Measurements from ENCODE around the gene SRRD.

Gene SRRD

DNA sequence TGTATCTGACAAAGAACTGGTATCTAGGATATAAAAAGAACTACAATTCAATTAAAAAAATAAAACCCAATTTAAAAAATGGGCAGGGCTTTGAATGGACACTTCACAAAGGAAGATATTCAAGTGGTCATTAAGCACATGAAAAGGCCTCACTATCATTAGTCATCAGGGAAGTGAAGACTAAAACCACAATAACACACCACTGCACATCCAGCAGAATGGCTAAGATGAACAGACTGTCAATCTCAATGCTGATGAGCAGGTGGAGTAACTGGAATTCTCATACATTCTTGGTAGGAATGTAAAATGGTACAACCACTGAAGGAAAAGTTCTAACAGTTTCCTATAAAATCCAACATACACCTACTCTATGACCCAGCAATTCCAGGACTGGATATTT is 9.0 kb upstream of the SRRD start:
- DNase-seq (ENCODE audit: low spot score): no peak
- TF ChIP-seq, protein P1, sequence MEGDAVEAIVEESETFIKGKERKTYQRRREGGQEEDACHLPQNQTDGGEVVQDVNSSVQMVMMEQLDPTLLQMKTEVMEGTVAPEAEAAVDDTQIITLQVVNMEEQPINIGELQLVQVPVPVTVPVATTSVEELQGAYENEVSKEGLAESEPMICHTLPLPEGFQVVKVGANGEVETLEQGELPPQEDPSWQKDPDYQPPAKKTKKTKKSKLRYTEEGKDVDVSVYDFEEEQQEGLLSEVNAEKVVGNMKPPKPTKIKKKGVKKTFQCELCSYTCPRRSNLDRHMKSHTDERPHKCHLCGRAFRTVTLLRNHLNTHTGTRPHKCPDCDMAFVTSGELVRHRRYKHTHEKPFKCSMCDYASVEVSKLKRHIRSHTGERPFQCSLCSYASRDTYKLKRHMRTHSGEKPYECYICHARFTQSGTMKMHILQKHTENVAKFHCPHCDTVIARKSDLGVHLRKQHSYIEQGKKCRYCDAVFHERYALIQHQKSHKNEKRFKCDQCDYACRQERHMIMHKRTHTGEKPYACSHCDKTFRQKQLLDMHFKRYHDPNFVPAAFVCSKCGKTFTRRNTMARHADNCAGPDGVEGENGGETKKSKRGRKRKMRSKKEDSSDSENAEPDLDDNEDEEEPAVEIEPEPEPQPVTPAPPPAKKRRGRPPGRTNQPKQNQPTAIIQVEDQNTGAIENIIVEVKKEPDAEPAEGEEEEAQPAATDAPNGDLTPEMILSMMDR (IDR thresholded peaks at IDR 0.05; ENCODE audit: extremely low read depth, insufficient read depth, missing control alignments): no peak
- in situ Hi-C loops (cut with MboI; ENCODE audit: low pct_unique_long_range_greater_than_20kb, low sequenced_read_pairs, unreplicated experiment): no loop called here

DNA sequence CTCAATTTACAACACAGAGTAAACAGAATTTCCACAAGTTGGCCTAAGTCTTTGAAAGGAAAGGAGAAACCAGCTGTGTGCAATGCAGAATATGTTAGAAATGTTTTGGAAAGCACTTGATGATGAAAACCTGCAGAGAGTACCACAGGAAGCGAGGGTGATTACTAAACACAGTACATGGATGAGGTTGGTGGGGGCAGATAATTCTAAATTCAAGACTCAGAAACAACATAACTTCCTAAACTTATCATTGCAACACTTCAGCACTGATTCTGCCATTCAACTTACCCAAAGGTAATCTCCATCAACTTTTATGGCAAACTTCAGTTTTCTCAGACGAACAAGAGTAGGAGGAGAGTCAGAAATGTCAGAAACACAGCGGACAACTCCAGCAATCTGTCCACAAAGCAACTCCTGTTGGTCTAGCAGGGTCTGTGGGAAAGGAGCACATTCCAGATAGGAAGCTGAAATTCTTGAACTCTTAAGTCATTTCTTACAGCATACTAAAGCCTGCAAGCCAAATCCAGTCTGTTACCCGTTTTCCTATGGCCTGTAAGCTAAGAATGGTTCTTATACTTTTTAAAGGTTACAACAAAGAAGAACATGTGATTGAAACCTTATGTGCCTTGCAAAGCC is 6.9 kb upstream of the SRRD start:
- no peak for DNase-seq (ENCODE audit: low spot score)
- TF ChIP-seq, protein P1 (IDR thresholded peaks at IDR 0.05; ENCODE audit: extremely low read depth, insufficient read depth, missing control alignments): no peak
- in situ Hi-C loops (cut with MboI; ENCODE audit: low pct_unique_long_range_greater_than_20kb, low sequenced_read_pairs, unreplicated experiment): no loop called here

DNA sequence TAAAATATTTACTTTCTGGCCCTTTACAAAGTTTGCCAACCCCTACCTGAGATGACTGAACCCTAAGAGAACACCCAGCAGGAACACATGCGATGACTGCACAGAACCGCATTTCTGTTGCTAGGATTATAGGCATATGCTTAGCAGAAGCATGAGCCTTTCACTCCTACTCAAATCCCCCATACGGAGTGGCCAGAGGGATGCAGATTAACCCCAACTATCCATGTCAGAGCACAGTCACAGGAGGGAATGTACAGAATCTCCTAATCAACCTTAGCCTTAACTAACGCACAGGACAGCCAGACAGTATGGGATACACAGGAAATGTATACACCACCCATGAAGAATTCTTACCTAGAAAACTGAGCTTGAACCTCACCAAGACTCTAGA is 6.3 kb upstream of the SRRD start:
- in situ Hi-C loops (cut with MboI; ENCODE audit: low pct_unique_long_range_greater_than_20kb, low sequenced_read_pairs, unreplicated experiment): no loop called here
- DNase-seq (ENCODE audit: low spot score): no peak
- TF ChIP-seq, protein P1 (IDR thresholded peaks at IDR 0.05; ENCODE audit: extremely low read depth, insufficient read depth, missing control alignments): no peak

DNA sequence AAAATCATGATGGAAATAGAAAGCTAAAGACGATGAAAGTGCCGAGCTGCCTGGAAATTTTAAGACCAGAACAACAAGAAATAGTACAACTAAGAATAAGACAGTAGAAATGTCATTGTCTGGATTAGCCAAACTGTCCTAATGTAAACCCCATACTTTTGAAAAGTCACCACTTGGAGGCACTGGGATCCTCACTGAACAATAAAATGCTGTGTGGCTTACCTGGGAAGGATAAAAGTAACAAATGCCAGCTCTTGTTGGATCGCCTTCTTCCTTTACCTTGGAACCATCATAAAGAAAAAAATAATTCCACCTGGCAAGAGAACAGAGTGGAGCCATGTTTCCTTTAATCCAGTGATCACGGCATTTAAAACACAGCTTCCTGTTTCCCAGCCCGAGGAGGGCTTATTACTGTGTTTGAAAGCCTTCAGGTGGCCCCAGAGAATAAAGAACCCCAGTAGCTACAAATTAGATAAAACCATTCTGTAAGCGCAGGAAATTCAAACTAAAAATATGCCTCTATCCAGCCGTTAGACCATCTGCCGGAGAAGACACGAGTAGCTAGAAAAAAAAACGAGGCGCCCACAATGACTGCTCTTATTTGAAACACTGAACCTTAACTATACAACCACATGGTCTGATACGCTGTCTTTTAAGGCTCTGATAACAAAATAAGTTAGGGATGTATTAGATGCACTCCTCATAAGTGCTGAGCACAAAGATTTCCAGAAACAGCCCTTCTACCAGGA is 4.5 kb upstream of the SRRD start:
- in situ Hi-C loops (cut with MboI; ENCODE audit: low pct_unique_long_range_greater_than_20kb, low sequenced_read_pairs, unreplicated experiment): no loop called here

DNA sequence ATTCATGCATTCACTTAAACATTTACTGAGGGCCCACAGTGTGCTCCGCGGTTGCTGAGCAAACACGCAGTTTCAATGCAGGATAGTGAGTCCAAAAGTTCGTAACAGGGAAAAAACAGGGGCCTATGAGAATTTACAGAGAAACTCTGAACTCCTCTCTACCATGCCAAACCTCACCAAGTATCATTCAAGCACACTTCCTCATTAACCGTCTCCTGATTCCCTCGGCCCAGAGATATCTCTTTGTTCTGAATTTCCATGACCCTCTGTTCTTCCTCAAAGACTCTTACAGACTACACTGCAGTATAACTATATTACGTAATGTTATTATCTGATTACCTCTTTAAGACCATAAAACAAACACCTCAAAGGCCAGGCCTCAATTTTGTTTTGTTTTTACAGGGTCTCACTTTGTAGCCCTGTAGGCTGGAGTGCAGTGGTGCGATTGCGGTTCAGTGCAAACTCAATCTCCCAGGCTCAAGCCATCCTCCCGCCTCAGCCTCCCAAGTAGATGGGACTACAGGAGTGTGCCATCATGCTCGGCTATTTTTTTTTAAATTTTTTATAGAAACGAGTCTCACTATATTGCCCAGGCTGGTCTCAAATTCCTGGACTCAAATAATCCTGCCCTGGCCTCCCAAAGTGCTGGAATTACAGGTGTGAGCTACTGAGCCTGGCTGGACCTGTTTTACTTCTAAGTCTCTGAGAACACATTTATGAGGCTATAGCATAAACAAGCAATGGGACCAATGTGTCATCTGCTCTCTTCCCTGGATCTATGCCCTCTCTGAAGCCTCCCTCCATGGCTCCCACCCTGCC is 3.7 kb upstream of the SRRD start:
- TF ChIP-seq, protein P1 (IDR thresholded peaks at IDR 0.05; ENCODE audit: extremely low read depth, insufficient read depth, missing control alignments): no peak
- in situ Hi-C loops (cut with MboI; ENCODE audit: low pct_unique_long_range_greater_than_20kb, low sequenced_read_pairs, unreplicated experiment): no loop called here
- DNase-seq (ENCODE audit: low spot score): no peak

More for the DNA sequence above, 4.5 kb upstream of the SRRD start:
- DNase-seq (ENCODE audit: low spot score): no peak
- TF ChIP-seq, protein P1 (IDR thresholded peaks at IDR 0.05; ENCODE audit: extremely low read depth, insufficient read depth, missing control alignments): no peak

DNA sequence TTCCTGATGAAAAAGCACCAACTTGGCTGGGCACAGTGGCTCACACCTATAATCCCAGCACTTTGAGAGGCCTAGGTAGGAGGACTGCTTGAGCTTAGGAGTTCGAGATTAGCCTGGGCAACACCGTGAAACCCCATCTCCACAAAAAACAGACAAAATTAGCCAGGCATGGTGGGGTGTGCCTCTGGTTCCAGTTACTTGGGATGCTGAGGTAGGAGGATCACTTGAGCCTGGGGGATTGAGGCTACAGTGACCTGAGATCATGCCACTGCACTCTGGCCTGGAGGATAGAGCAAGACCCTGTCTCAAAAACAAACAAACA is 3.1 kb upstream of the SRRD start:
- DNase-seq (ENCODE audit: low spot score): no peak
- in situ Hi-C loops (cut with MboI; ENCODE audit: low pct_unique_long_range_greater_than_20kb, low sequenced_read_pairs, unreplicated experiment): no loop called here
- TF ChIP-seq, protein P1 (IDR thresholded peaks at IDR 0.05; ENCODE audit: extremely low read depth, insufficient read depth, missing control alignments): no peak
